Upper lobe of left lung (tissue), 6 donors: ENCODE measurements around the gene CDH5. TPM values are rescaled to one million over a fixed set of nuclear protein-coding genes. Genes with fewer than 3 reads are reported as not detected.

Experiments
- ATAC-seq, 2 donors: fragments of 200-7000 bp; cut with Tn5 transposase; one replicate each; pipeline ENCODE4 v1.9.1; 2022; ENCODE audit warnings: mild to moderate bottlenecking in 2 of 2, moderate library complexity in 2 of 2; ENCODE audit not compliant: low FRiP score in 2 of 2
- DNase-seq, 2 donors: peaks; one replicate each; pipeline ENCODE4 v3.0.0-alpha.2; 2019 to 2020
- H3K27ac ChIP-seq, 4 donors: fragments of 200-600 bp; sonication (generic); one replicate each; pipeline ENCODE4 v1.5.1; 2016 to 2019
- H3K27me3 ChIP-seq, 4 donors: fragments of 200-600 bp; sonication (generic); one replicate each; pipeline ENCODE4 v1.5.1; 2017 to 2019
- H3K36me3 ChIP-seq, 4 donors: fragments of 200-600 bp; sonication (generic); one replicate each; pipeline ENCODE4 v1.5.1; 2016 to 2019
- H3K4me1 ChIP-seq, 4 donors: fragments of 200-600 bp; sonication (generic); one replicate each; pipeline ENCODE4 v1.5.1; 2018 to 2019
- H3K4me3 ChIP-seq, 4 donors: fragments of 200-600 bp; sonication (generic); one replicate each; pipeline ENCODE4 v1.5.1; 2017 to 2019; ENCODE audit warnings: mild to moderate bottlenecking in 2 of 4, moderate library complexity in 1 of 4
- H3K9me3 ChIP-seq, 4 donors: fragments of 200-600 bp; sonication (generic); one replicate each; pipeline ENCODE4 v1.5.1; 2018 to 2019
- EP300 ChIP-seq, 4 donors: sonication (generic); formaldehyde crosslinking; IDR thresholded peaks; one replicate each; pipeline ENCODE4 v1.5.1; 2017; ENCODE audit warnings: antibody characterized with exemption in 4 of 4, control low read depth in 2 of 4
- POLR2A ChIP-seq, 4 donors: fragments of 450-650 bp; IDR thresholded peaks; one replicate each; pipeline ENCODE4 v1.5.1; 2016 to 2017; ENCODE audit warnings: antibody characterized with exemption in 4 of 4, mild to moderate bottlenecking in 2 of 4
- POLR2AphosphoS5 ChIP-seq, 2 donors: sonication (generic); formaldehyde crosslinking; IDR thresholded peaks; one replicate each; pipeline ENCODE4 v1.5.1; 2017; ENCODE audit warnings: antibody characterized with exemption in 2 of 2
- WGBS, 2 donors: methylation state at CpG; one replicate each; pipeline ENCODE4 v1.1.5; 2017 to 2018; 5-methylcytosine and 5-hydroxymethylcytosine counted together
- total RNA-seq, 6 donors: library from RNA; depleted of rRNA in 4 of 6; stranded (reverse); fragments of >200 nt in 4 of 6; gene quantifications; one replicate each; pipeline versions ENCODE4 v1.1.0 to v1.2.1, GENCODE V29; 2016 to 2021
- TF ChIP-seq, protein P1 (sequence below), 6 experiments: fragments of 450-650 bp in 4 of 6; fragments of 200-600 bp in 2 of 6; sonication (generic) in 2 of 6; IDR thresholded peaks; one replicate each; pipeline ENCODE4 v1.5.1; 2016 to 2019; ENCODE audit warnings: antibody characterized with exemption in 6 of 6
- donor health status: DM: no; HTN: no; CAD: no; lungs with moderate emphysema.
- donor health status: DM: no; HTN: yes; CAD: no; lungs with severe emphysema.

The CDH5 gene
- total RNA-seq, 6 donors from 2014 or later = 54.5 to 146 (median 89.8) TPM

DNA sequence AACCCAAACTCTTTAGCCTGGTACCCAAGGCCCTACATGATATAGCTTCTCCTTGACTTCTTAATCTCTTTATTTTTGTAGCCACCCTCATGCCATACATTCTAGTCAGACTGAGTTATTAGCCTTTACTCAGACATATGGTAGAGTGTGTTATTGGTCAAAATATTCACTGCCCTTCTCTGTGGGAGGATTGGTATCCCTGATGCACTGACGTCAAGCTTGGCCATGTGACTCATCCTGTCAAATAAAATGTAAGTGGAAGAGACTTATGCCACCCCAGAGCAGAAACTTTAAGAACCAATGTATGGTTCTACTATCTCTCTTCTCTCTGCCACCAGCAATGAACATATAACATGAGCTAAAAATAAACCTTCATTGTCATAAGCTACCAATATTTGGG is 48.4 kb downstream of the CDH5 start:
- no peak for ATAC-seq
- TF ChIP-seq POLR2A (IDR thresholded peaks at IDR 0.05) = no peak
- H3K4me3 ChIP-seq = no peak overlapping the region
- H3K9me3 ChIP-seq = no peaks in the 10 kb centered on the region
- peaks cover 0 to 3% (median 0%) of the 10 kb centered on the region in 4 donors for H3K36me3 ChIP-seq
- DNase-seq = no peak
- WGBS, 2 donors = 79 to 93% methylated on average over 1 of the region's 1 CpG
- H3K27ac ChIP-seq = no peak overlapping the region
- no peaks in the 10 kb centered on the region for H3K27me3 ChIP-seq
- no peaks in the 10 kb centered on the region for H3K4me1 ChIP-seq

DNA sequence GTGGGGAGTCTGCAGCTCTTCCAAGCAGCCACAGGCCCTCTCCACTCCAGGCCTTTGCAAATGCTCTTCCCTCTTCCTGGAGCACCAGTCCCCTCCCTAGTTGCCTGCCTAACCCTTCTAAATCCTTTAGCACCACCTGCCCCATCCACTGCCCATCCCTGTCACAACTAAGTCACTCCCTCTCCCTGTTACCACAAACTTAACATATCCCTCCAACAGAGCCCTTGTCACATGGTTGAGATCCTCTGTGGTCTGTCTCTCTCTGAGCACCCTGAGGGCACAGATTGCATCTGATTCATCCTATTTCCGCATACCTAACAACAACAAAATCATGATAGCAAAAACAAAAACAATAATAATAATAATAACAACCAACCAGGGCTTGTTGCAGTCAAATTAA is 49.6 kb downstream of the CDH5 start:
- no peaks in the 10 kb centered on the region for H3K9me3 ChIP-seq
- no peak overlapping the region for H3K4me3 ChIP-seq
- 95 to 97% methylated on average over 1 of the region's 1 CpG for WGBS, 2 donors
- H3K36me3 ChIP-seq = peaks cover 0 to 1% (median 0%) of the 10 kb centered on the region in 4 donors
- TF ChIP-seq POLR2A (IDR thresholded peaks at IDR 0.05) (no peak), POLR2AphosphoS5 (IDR thresholded peaks at IDR 0.05) (no peak)
- TF ChIP-seq, protein P1, sequence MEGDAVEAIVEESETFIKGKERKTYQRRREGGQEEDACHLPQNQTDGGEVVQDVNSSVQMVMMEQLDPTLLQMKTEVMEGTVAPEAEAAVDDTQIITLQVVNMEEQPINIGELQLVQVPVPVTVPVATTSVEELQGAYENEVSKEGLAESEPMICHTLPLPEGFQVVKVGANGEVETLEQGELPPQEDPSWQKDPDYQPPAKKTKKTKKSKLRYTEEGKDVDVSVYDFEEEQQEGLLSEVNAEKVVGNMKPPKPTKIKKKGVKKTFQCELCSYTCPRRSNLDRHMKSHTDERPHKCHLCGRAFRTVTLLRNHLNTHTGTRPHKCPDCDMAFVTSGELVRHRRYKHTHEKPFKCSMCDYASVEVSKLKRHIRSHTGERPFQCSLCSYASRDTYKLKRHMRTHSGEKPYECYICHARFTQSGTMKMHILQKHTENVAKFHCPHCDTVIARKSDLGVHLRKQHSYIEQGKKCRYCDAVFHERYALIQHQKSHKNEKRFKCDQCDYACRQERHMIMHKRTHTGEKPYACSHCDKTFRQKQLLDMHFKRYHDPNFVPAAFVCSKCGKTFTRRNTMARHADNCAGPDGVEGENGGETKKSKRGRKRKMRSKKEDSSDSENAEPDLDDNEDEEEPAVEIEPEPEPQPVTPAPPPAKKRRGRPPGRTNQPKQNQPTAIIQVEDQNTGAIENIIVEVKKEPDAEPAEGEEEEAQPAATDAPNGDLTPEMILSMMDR (IDR thresholded peaks at IDR 0.05) = no peak
- H3K27me3 ChIP-seq = no peaks in the 10 kb centered on the region
- no peak overlapping the region for H3K27ac ChIP-seq
- no peak for ATAC-seq
- DNase-seq = no peak
- H3K4me1 ChIP-seq = no peaks in the 10 kb centered on the region

DNA sequence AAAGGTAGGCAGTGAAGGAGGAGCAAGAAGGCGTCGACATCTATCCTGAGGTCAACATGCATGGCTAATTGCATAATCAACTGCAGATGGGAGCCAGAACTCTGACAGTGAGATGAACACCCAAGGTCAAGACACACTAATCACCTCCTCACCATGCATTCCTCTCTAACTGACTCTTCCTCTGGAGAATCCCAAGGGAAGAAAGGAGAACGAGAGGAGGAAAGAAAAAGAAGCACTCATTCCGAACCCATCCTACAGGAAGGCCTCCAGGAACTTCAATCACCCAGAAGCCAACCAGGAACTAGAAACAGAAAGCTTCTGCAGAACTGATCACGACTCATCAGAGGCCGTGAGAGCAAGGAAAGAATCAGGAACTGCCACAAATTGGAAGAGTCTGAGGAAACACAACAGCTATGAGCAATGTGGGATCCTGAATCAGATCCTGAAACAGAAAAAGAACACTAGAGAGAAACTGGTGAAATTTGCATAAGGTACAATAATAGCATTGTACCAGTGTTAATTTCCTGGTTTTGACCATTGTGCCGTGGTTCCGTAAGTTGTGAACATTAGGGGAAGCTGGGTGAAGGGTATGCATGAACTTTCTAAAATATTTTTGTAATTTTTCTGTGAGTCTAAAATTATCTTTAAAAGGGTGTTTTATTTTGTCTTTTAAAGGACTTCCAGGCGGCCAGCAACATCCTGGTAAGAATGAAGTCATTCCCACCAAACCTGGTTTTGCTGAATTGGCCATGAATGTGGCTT is 50.6 kb downstream of the CDH5 start:
- Histone ChIP-seq H3K9me3 (no peaks in the 10 kb centered on the region), H3K36me3 (no peaks in the 10 kb centered on the region), H3K27me3 (no peaks in the 10 kb centered on the region), H3K27ac (no peak overlapping the region), H3K4me3 (no peak overlapping the region), H3K4me1 (no peaks in the 10 kb centered on the region)
- TF ChIP-seq POLR2A (IDR thresholded peaks at IDR 0.05) = no peak
- TF ChIP-seq, protein P1 (IDR thresholded peaks at IDR 0.05) = no peak
- TF ChIP-seq EP300 (IDR thresholded peaks at IDR 0.05) = no peak
- no peak for TF ChIP-seq POLR2AphosphoS5 (IDR thresholded peaks at IDR 0.05)
- ATAC-seq (no peak), DNase-seq (no peak)
- WGBS, 2 donors = 82 to 87% methylated on average over 8 to 9 of the region's 9 CpGs

DNA sequence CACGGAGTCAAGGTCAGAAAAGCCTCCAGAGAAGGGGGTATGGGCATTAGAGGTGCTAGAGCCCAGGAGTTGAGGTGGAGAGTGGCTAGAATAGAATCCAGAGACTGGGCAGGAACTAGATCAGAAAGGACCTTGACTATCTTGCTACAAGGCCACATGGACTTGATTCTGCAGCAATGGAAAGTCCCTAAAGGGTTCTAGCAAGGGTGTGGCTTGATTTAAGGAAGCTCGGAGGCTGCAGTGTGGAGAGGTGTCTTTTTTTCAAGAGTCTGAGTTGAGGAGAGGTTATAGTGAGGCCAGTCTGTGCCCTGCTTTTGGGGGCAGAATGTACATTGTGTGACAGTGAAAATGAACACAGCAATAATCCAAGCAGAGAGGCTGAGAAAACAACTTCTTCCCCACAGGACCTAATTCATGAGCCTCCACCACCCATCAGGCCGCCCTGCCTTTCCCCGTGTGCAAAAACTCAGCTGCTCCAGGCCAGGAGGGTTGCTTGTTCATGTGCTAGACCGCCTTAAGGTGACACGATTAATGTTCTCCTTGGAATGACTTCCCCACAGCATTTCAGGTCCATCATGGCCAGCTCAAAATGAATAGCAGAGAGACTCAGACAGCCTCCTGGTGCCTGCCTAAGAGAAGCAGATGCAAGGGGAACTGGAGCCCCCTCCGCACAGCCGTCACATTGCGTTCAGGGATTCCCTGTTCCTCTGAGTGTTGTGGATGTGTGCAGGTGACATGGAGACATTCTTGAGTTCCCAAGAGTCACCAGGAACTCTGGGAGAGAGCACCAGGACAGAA is 51.9 kb downstream of the CDH5 start:
- no peak for ATAC-seq
- Histone ChIP-seq H3K27me3 (no peaks in the 10 kb centered on the region), H3K4me3 (no peak overlapping the region), H3K9me3 (no peaks in the 10 kb centered on the region), H3K27ac (no peak overlapping the region), H3K36me3 (no peaks in the 10 kb centered on the region), H3K4me1 (no peaks in the 10 kb centered on the region)
- 71 to 73% methylated on average over 9 of the region's 9 CpGs for WGBS, 2 donors
- no peak for DNase-seq
- TF ChIP-seq, protein P1 (IDR thresholded peaks at IDR 0.05) = no peak
- no peak for TF ChIP-seq EP300 (IDR thresholded peaks at IDR 0.05)
- TF ChIP-seq POLR2A (IDR thresholded peaks at IDR 0.05) = no peak
- TF ChIP-seq POLR2AphosphoS5 (IDR thresholded peaks at IDR 0.05) = no peak

DNA sequence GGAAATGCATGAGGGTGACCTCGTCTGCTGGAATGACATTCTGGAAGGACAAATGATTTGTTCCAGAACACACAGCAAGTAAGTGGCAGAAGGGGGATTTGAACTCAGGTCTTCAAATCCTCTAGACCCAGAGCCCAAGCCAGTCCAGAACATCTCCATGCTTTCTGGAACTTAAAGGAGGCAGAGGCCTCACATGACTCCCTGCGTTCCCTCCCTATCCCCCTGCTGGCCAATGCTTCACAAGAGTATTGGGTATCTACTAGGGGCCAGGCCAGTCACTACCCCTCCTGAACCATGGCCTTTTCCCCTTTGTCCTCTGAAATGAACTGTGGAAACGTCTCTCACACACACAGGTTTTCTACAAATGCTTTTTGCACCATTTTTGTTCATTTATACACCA is 53.0 kb downstream of the CDH5 start:
- no peak for TF ChIP-seq EP300 (IDR thresholded peaks at IDR 0.05)
- no peak for TF ChIP-seq POLR2AphosphoS5 (IDR thresholded peaks at IDR 0.05)
- TF ChIP-seq POLR2A (IDR thresholded peaks at IDR 0.05) = no peak
- TF ChIP-seq, protein P1 (IDR thresholded peaks at IDR 0.05) = no peak
- Histone ChIP-seq H3K27ac (no peak overlapping the region), H3K4me1 (no peaks in the 10 kb centered on the region), H3K27me3 (no peaks in the 10 kb centered on the region), H3K36me3 (no peaks in the 10 kb centered on the region), H3K9me3 (no peaks in the 10 kb centered on the region), H3K4me3 (no peak overlapping the region)
- no peak for DNase-seq
- WGBS, 2 donors = 56 to 60% methylated on average over 3 of the region's 3 CpGs
- no peak for ATAC-seq
